Stimulated activated CD8-positive, alpha-beta memory T cell treated with anti-CD3 and anti-CD28 coated beads, Interleukin-15, amount 100 ng/mL, for 4 hours (primary cell): ENCODE results near the gene GNLY.
"Not testable (repeated sequence)": the region's sequence is repeated elsewhere in the genome, so short reads cannot be mapped to it uniquely, and the experiment has no call there.

ENCODE experiments used
- DNase-seq, 2 donors: peaks; one replicate each; pipeline ENCODE4 v3.0.0-alpha.2; 2020; ENCODE audit warnings: low read depth in 2 of 2

The GNLY gene

DNA sequence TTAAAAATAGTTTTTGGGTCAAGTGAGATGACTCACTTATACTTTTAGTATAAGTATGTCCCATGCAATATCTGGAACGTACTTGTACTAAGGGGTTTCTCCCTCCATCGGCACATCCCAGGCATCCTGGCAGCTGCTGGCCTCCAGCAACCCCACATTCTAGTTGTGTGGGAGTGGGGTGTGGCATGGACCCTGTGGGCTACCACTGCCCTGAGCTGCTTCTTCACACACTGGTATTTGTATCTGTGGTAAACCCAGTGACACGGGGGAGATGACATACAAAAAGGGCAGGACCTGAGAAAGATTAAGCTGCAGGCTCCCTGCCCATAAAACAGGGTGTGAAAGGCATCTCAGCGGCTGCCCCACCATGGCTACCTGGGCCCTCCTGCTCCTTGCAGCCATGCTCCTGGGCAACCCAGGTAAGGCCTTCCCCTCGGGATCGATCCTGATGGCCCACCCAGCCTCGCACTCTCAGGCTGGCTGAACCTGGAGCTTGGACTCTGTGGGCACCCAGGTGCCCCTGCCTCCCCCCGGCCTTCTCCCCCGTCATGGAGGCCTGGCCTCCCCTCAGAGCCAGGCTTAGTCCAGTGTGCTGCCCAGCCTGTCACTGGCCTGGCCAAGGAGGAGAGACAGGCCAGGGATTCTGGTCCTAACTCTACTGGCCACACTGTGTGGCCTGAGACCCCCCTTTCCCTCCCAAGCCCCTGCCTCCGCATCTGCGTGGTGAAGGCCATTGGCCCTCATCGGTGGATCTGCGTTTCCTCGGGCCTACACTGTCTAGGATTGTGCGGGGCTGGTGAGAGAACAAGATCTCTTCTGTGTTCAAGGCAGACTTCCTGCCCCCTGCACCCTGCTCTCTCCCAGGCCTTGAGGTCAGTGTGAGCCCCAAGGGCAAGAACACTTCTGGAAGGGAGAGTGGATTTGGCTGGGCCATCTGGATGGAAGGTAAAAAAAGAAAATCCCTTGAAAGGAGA, at the start of gene GNLY:
Gene GNLY, plus strand, starts transcription at position 307 of the 974 bp plus-strand sequence. Its CDS starts 61 bp downstream, at position 368.
- no peak for DNase-seq

DNA sequence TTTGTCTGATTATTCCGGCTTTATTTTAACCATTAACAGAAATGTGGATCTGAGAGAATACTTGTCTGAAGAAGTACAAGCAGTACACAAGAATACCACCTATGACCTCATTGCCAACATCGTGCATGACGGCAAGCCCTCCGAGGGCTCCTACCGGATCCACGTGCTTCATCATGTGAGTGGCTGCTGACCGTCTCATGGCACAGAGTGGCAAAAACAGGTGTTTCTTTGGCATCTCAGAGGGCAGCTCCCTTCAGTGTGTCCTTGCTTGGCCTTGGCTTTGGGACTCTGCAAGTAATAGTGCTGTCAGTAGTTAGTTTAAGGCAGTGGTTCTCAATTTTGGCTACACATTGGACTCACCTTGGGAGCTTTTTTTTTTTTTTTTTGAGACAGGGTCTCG, 49.2 kb upstream of the GNLY start:
- DNase-seq, result no peak

DNA sequence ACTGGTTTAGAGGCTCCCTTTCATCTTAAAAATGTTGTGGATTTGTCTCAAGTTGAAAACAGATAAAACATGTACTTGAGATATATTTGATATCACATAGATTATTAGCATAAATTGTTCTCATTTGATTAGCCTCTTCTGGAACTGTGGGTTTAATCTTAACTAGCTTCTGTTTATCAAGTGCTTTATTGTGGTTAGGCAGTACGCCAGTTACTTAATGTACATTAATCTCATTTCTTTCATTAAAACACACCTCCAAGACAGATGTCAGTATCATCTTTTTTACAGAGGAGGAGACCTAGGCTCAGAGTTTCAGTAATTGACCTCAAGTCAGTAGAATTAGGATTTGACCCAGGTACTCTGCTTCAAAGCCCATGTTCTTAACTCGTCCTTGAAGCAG, 48.0 kb upstream of the GNLY start:
- no peak for DNase-seq

DNA sequence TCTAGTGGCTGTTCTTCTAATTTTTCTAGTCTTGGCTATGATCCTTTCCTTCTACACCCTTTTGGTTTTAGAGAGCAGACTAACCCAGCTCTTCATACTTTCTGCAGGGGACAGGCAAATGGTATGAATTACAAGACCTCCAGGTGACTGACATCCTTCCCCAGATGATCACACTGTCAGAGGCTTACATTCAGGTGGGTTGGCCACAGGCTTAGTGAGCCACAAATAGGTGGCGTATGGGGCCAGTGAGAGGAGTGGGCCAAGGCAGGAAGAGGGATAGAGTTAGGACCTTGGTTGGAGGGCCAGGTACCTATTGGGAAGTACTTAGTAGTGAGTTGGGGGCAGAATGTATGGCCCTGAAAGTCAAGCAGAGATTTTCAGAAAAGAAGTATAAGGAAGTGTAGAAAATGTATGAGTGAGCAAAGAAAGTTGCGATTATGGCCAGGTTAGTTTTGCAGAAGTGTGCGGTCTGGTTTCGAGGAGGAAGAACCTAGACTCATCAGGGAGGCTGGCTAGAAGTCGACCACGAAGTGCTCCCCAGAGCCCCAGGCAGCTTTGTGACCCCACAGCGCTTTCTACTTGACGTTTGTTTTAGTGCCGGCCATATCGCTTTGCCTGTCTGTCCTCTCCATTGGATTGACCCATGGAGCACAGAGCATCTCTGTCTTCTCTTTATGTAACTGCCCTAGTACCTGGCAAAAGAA, 46.2 kb upstream of the GNLY start:
- no peak for DNase-seq

DNA sequence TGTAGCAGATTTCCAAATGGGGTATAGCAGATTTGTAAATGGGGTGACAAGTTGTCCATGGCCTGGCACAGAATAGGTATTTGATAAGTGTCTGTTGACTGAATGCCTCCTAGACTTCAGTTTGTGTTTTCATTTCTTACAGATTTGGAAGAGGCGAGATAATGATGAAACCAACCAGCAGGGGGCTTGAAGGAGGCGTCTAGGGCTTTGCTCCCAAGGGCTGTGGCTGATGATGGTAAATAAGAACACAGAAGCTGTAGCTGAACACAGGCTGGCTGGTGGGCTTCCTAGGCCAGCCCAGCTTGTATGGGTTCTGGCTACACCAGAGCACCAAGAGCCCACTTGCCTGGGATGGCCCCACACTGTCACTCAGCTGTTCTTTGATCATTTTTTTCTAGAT, 45.5 kb upstream of the GNLY start:
- DNase-seq, result no peak

DNA sequence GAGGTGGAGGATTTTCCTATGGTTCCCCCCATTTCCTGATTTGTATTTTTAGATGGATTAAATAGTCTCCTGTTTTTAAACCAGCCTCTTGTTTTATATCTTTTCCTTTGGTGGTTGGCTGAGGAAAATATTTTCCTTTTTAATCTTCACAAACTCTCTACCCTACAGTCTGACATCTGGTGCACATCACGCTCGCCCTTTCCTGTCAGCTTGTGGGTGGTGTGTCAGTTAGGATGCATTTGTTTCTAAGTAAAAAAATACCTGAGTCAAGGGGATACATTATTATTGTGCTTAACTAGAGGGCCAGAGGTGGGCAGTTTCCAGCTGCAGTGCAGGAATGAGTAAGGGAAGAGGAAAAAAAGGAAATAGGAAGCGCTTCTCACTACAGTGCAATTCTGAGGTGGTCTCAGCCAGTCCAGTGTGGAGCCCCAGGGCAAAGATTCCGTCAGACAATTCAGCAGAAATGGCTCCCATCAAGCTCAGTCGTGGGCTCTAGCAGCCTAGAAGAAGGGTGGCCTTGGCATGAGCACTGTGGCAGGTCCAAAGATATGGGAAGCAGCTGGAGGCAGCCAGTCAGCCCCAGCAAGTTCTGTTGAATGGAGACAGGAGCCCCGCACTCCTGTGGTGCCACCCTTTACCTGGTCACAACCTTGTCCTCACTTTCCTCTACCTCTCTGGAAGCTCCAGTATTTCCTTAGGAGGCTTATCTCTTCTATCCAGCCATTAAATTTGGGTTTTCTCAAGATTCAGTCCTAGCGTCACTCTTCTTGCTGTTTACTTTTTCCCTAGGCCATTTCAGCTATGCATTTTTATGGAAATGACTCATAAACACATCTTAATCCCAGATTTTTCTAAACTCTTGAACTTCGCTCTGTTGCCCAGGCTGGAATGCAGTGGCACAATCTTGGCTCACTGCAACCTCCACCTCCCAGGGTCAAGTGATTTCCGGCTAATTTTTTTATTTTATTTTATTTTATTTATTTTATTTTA, 44.7 kb upstream of the GNLY start:
- DNase-seq, result no peak

DNA sequence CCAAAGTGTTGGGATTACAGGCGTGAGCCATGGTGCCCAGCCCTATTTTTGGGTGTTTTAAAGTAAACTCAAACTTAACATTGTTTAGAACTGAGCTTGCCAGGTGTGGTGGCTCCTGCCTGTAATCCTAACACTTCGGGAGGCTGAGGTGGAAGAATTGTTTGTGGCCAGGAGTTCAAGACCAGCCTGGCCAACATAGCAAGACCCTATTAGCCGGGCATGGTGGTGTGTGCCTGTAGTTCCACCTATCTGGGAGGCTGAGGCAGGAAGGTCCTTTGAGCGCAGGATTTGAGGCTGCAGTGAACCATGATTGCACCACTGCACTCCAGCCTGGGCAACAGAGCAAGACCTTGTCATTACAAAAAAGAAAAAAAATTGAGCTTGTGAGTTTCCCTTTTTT, 43.7 kb upstream of the GNLY start:
- DNase-seq, result no peak

DNA sequence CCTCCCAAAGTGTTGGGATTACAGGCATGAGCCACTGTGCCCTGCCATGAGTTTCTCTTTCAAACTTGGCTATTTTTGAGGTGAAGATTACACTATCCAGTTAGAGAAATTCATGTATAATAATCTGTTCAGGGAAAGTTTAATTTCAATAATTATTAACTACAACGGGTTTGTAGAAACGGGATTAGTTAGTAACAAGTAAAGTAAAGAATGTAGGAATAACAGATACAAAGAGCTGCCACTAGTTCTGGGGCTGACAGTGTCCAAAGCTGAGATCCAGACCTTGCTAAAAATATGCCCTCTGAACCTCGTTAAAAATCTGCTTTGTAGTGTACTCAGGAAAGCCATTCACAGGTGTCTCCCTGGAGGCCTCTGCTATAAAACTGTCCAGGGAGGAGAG, 43.1 kb upstream of the GNLY start:
- no peak for DNase-seq

DNA sequence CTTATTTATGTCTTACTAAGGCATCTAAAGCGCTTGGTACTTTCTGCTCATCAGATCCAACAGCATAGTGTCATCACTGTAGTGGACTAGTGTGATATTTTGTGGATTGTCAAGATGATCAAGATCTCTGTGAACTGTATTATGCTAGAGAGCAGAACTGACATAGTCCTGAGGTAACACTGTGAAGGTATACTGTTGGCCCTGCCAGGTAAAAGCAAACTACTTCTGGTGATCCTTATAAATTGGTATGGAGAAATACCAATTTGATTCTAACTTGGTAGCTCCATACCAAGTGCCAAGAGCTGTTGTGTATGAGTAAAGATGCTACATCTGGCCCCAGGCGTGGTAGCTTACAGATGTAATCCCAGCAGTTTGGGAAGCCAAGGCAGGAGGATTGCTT, 42.1 kb upstream of the GNLY start:
- DNase-seq, result no peak

DNA sequence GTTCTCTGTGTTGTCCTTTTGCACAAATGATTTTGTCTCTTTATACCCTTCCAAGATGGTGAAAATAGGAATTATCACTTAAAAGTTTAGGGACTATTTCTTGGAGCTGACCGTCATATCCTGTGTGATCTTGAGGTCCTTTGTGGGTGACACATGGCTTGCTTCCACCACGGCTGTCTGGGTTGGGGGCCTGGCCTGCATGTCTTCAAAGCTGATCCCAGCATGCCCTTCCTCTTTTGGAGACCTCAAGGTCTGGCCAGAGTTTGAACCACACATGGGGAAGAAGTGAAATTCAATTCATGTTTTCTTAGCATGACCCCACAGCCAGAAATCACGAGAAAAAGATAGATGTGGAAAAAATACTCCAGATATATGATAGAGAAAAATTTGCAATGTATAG, 40.2 kb upstream of the GNLY start:
- DNase-seq, result no peak

DNA sequence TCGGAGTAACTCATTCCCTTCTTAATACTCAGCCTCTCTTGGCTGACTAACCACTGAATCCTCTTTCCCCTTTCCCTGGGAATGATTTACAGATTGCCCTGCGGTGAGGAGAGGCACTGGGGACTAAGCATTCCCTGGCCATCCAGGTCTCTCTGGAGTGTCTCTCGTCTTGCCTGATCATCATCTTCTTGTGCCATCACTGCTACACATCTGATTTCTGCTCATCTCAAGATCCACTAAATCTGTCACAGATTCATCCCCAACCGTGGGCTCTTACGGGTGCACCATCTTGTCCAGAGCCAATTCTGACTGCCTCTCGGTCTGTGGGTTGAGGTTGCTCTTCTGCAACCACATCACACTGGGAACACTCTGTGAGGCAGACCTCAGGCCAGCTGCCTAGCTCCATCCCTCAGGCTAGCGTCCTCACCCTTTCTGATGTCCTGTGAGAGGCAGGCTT, 38.2 kb upstream of the GNLY start:
- DNase-seq, result no peak

DNA sequence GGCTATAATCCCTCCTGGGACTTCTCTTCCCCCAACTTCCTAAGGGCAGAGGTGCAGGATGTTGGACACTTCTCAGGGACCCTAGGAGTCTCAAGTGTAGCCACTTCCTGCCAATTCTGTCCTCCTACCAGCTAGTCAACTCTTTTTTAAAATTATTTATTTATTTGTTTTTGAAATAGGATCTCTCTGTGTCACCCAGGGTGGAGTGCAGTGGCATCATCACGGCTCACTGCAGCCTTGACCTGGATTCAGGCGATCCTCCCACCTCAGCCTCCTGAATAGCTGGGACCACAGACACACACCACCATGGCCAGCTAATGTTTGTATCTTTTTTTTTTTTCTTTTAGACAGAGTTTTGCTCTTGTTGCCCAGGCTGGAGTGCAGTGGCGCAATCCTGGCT, 37.7 kb upstream of the GNLY start:
- no peak for DNase-seq

DNA sequence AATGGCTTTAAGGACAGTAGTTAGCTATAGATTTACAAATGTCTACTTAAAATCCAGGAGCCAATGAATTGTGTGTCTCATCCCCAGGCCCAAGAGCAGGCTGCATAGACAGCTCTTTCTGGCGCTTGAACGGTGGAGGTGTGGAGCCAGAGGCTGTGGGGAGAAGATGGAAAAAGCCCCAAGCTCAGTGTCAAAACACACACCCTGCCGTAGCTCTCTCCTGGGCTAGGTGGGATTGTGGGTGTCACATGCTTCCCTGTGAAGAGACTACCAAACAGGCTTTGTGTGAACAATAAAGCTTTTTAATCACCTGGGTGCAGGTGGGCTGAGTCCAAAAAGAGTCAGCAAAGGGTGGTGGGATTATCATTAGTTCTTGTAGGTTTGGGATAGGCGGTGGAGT, 36.8 kb upstream of the GNLY start:
- DNase-seq, result not testable (repeated sequence)

DNA sequence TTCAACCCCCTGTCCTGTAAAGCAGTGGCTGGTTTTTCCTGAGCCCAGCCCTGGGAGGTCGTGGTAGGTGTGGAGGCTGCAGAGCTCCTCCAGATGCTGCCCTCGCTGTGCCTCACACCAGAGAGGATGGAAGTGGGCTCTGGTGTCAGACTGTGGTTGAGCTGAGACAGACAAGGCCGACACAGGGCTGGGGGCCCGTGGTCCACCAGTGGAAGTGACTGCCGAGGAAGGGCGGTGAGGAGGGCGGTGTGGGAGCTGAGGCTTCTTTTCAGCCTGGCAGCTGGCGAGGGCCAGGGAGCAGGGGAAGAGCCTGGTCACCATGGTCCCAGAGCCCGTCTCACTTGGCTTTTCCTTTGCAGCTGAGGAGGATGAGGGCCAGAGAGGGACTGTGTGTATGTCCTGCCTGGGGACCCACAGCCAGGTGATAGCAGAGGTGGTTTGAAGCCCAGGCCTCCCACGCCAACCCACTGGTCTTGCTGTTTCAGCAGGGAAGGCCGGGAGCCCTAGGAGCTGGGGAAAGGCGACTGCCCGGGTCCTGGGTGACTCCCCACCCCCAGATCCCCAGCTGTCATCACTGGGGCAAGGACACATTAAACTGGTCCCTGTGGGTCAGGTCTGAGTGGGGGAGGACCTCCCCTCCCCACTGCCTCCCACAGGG, 34.7 kb upstream of the GNLY start:
- DNase-seq, result no peak

DNA sequence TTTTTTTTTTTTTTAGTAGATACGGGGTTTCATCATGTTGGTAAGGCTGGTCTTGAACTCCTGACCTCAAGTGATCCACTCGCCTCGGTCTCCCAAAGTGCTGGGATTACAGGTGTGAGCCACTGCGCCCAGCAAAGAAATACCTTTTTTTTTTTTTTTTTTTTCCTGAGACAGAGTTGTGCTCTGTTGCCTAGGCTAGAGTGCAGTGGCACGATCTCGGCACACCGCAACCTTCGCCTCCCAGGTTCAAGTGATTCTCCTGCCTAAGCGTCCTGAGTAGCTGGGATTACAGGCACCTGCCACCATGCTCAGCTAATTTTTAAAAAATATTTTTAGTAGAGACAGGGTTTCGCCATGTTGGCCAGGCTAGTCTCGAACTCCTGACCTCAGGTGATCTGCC, 33.9 kb upstream of the GNLY start:
- DNase-seq, result not testable (repeated sequence)

DNA sequence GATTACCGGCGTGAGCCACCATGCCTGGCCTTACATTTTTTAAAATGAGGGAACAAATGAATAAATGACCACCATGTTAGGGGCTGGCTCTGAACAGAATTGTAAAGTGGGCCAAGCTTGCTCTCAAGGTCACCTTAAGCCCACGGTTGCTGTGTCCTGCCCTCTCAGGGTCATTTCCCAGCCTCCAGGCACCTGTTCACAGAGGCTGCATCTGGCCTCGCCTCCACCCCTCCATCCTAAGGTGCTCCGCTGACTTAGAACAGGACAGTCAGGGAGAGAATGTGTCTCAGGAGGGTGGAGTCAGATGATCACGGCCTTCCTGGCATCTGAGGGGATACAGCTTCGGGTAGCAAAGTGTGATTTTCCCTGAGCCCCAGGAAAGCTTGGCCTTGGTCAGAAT, 33.4 kb upstream of the GNLY start:
- no peak for DNase-seq

DNA sequence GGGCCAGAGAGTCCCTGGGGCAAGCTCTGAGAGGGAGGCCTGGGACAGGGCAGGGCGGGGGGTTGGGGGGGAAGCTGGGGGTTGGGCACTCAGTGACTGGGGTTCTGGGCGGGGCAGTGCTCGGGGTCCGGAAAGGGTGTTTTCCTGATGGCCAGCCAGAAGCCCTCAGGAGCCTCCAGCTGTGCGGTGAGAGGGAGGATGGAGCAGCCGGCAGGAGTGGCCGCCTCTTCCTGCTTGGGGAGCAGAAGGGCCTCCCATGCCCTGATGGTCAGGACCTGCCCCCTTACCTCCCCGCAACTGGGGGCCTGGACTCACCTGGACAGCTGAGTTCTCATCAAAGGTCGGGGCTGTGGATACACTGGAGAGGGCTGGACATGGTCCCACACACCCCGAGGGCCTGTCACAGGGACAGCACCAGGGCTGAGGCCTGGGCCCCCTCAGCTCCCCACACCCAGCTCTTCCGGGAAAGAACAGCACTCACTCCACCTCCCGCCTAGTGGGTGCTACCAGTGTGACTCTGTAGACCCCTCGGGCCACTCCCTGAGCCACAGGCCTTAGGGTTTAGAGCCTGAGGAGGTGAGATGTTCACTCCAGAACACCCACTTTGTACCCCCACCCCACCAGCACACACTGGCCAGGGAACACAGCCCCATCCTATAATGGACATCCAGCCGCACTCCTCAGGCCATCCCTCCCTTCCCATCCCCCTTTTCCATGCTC, 32.9 kb upstream of the GNLY start:
- no peak for DNase-seq

DNA sequence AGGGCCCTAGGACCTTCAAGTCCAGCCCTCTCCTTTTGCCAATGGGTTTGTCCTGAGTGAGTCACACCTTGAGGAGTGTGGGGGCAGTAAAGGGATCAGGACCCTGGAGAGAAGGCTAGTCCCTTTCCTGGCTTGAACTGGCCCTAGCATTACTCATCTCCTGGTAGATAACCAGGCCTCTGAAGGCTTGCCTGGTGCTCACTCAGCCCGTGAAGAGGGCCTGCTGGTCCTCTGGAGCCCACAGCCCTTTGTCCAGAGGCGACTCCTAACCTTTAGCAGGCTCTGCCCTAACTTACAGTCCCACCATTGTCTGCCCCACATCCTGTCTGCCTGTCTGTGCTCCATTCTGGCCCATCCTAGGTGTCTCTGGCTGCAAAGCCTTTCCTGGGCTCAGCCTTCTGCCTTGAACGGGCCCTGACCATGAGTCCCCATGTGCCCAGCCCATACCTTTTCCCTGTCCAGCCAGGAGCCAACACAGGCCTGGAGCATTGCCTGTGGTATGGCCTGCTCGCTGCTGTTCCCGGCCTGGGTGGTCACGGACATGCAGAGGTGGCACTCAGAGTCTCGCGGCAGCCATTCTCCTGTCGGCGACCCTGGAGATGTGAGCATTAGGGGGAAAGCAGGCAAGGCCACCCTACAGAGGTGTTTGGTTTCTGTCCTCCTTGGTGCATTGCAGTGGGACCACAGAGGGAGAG, 31.1 kb upstream of the GNLY start:
- no peak for DNase-seq

DNA sequence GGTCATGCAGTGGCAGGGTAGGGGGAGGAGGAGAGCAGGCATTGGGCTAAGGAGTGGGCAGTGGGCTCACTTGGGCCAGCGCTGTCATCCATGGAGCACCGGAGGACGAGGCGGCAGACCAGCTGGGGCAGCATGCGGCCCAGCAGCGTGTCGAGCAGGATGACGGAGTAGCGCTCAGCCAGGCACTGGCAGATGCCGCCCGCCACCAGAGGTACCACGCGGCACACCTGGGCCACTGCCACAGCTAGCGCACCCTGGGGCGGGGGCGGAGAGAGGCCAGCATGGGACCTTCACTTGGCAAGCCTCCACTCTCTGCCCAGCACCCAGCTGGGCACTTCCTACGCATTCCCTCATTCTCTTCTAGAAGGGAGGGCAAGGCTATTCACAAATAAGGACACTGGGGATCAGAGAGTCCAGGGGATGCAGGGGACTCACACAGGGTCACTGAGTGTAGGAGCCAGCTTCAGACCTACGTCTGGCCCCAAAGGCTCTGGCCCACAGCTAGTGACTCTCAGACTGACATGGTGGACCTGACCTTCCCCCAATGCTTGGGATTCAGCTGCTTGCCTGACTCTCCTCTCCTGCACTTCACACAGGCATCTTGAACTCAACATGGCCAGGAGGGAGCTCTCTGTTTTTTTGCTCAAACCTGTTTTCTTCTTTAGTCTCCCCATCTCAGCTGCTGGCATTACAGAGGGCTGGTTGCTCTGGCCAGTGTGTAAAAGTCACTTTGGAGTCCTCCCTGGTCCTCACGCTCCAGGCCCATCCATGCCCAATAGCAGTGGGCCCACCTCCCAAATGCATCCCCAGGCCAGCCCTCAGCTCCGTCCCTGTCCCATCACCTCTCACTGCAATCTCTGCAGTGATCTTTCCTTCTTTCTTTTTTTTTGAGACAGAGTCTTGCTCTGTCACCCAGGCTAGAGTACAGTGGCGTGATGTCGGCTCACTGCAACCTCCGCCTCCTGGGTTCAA, 30.3 kb upstream of the GNLY start:
- DNase-seq, result no peak
